GM19193 (cell line): ENCODE data around the gene CMIP.

Experiments used
- POLR2A ChIP-seq: IDR thresholded peaks from 4 replicates; pipeline ENCODE4 v1.6.1; 2011; ENCODE audit not compliant: insufficient read depth, insufficient read length; ENCODE audit errors: extremely low read depth

Gene CMIP

DNA sequence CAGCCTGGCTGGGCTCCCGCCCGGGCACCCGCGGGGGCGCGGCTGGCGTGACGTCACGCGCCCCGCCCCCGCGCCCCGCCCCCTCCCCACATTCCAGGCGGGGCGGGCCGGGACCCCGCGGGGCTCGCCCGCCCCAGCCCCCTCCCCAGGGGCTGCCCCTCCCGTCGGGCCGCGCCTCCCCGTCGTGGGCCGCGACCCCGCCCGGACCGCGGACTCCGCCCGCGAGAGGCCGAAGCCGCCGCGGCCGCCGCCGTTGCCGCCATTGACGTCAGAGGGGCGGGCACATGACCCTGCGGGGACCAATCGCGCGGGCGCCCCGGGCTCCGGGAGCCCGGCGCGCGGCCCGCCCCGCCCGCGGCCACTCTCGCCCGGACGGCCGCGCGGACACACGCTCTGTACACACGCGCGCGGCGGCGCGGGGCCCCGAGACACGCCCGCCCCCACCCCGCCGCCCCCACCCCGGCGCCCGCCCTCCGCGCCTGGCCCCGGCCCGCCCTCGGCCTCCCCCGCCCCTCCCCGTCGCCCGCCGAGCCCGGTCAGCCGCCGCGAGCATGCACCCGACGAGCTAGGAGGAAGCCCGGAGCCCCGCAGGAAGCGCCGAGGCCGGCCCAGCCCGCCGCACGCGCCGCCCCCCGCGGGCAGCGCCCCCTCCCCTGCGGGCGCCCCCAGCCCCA, at the start of gene CMIP:
Gene CMIP, plus strand, starts transcription at position 361 of the 674 bp plus-strand sequence.
- peak; percentile 27 for TF ChIP-seq POLR2A

DNA sequence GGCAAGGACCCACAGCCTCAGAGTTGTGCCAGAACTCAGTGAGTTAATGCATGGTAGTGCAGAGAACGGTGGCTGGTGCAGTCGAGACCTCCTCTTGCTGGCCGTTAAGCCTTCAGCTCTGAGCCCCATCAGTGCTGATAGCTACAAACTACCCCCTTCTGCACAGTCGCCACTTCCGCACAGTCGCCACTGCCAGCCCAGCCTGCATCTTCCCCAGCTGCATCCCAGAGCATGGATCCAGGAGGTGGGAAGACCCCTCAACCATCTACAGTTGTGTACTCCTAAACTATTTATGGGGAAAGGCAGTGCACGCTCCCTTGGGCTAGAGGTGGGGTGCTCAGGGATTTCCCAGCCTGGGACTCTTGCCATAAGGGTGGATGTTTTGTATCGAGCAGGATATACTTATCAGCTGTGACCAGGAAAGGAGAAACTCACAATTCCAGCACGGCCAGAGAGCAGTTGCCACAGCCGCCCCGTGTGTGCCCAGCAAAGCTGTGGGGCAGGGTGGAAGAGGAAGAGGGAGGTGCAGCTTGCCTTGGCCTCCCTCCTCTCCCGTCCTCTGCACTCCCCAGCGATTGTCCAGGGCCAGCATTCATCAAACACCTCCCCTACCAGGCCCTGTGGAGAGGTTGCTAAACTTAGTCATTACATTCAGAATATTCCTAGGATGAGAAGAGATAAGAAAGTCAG, 49.5 kb upstream of the CMIP start:
- no peak for TF ChIP-seq POLR2A

DNA sequence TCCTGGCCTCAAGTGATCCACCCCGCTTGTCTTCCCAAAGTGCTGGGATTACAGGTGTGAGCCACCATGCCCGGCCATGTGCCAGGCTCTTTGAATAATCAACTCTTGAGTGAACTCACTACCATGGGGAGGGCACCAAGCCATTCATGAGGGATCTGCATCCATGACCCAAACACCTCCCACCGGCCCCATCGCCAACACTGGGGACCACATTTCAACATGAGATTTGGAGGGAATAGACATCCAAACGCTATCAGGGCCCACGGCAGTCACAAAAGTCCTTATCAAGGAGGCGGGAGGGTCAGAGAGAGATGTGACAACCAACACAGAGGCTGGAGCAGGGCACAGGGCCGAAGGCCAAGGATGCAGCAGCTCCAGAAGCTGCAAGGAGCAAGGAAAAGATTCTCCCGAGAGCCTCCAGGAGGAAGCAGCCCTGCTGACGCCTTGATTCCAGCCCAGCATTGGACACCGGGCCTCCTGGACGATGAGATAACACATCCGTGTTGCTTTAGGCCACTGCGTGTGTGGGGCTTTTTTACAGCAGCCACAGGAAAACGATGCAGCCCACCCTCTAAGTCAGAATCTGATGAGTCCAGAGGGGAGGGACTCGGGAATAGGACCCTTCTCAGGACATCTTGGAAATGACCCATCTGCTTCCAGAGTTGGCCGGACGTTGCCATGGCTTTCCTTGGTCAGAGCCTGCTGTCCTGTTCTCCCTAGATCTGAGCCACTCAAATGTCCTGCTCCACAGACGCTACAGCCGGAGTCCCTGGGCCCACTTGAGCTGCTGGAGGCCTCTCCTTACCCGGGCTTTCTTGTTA, 47.3 kb upstream of the CMIP start:
- TF ChIP-seq POLR2A: no peak

GRCh38 chr16:81397879-81398520, 46.6 kb upstream of the CMIP start:
- TF ChIP-seq POLR2A: no peak

DNA sequence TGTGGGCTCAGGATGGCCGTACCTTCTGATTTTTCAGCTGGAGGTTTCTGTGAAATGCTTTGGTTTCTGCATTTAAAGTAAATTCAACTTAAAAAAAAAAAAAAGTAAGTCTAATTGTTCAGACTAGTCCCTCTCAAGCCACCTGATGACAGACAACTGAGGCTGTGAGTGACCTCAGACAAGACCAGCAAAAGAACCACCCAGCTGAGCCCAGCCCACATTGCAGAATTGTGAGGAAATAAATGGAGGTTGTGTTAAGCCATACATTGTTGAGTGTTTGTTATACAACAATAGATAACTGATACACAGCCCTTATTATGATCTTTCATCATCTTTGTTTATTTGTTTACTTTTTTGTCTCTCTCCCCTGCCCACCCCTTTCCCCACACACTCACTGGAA, 44.7 kb upstream of the CMIP start:
- no peak for TF ChIP-seq POLR2A

DNA sequence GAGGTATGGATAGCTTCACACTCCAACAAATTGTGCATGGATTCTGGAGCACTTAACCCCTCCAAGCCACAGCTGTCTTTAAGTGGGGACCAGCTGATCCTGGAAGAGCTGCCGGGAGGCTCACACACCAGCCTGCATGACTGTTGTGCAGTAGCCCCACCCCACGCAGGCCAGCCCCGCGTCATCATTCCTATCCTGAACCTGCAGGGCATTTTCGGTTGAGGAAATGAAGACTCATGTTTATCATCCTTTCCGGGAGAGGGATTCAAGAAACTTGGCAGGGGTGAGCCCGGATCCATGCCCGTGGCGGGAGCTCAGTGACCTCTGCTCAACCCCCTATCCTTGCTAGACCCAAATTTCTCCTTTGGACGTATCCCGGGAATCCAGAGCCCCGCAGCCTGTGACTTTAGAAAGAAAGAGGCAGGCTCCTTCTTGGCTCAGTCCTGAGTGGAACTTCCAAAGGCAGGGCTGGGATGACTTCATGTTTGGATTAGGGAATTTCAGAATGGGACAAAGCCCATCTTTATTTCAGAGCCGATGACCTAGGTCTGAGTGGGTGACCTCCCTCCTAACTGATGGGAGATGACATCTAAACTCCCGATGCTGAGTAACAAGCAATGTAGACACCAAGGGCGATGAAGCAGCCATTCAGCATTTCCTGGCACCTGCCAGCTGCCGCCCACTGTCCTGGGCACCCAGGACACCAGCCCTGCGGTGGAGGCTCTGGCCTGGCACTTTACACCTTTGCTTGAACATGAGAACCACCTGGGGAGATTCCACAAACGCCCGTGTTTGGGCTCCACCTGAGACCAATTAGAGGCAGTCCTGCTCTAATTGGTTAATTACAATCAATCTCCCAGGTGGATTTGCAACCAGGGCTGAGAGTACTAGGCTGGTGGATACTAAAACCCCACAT, 43.3 kb upstream of the CMIP start:
- TF ChIP-seq POLR2A: no peak

GRCh38 chr16:81403208-81403600, 41.4 kb upstream of the CMIP start:
- no peak for TF ChIP-seq POLR2A

DNA sequence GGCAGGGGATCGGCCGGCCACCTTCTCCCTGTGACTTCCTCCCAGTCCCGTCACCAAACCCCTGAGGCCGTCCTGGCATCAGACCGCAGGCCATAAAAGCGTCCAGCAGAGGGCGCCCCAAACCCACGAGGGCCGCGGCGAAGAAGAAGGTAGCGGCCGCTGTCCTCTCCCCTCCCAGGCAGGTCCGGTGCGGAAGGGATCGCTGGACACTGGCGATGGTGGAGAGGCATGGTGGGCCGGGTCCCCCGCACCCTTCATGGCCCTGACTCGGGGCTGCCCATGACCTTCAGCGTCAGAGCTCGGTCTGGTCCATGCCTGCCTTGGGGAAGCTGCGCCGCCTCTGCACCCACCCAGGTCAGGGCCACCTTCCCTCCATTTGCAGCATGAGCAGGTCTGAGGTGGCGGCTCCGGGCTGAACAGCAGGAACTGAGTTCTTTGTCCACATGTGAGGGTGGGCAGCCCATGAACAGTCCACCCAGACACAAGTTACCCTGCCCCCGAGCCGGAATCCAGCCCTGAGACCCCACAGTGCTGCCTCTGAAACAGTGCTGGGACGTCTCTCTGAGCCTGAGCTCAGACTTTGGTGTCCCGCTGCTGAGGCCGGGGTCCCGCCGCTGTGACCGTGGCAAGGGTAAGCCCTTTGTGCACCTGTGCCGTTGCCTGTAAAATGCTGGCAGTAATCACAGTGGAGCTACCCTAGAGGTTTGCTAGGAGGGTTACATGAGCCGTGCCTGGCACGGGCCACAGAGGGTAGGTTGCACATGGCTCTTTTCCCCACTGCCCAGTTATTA, 40.8 kb upstream of the CMIP start:
- TF ChIP-seq POLR2A: no peak

DNA sequence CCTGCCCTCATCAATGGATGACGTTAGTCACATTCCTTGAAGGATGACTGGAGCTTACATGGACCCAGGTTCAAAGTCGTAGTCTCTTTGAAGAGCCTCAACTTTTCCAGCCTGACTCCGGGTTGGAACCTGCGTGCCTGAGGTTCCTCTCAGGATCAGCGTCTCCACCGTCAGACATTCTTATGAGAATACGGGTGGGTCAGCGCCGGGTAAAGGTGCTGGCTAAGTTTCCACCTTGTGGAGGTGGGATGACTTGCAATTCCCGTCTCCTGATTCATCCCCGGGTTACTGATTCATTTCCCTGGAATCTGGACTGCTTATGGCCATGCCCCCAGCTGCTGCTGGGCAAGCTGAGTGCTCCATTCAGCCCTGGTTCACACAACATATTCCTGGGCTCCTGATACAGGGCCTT, 38.9 kb upstream of the CMIP start:
- no peak for TF ChIP-seq POLR2A

GRCh38 chr16:81408409-81408950, 36.1 kb upstream of the CMIP start:
- TF ChIP-seq POLR2A: no peak

DNA sequence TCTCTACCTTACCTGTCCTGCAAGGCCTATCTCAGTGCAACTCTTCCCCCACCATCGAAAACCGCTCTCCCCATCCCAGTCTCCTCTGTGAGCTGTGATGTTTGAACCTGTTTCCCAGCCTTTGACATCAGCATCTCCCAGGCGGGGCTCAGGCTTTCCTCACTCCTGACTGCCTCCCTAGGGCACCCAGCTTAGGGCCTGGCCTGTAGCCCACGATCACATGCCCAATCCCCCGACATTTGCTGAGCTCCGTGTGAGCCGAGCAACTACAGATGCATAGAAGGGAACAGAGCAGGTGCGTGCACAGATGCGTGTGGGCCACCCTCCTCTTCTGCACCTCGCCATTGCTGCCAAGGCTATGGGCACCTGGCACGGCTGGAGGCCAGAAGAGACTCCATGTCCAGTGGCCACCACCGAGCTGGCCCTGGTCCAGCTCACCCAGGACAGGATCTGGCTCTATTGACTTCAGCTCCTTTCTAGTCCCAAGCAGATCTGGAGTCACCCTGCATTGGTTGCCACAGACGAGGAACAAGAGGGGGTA, 35.5 kb upstream of the CMIP start:
- no peak for TF ChIP-seq POLR2A

DNA sequence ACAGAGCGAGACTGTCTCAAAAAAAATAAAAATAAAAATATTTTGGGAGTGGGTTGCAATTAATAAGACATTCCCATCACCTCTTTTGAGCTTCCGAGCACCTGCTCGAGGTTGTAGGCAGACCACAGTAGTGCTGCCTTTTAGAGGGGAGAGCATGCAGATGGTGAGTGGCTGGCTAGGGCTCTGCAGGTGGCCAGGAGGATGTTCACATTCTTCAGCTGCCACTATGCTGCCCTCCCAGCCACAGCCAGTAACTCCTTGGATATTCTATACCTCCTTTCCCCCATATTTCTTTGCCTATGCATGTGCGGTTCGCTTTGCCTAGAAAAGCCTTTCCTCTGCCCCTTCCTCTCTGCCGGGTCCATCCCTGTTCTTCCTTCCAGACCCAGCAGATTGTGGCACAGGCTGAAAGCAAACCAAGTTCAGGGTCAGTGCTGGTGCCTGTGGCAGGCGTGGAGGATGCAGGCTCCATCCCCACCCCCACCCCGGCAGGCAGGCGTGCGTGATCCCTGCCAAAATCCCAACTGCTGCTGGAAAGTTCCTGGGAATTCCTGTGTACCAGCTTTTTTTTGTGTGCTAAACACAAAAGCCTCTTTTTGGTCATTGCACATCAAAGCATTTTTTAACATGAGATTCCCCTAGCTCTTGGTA, 33.8 kb upstream of the CMIP start:
- no peak for TF ChIP-seq POLR2A

DNA sequence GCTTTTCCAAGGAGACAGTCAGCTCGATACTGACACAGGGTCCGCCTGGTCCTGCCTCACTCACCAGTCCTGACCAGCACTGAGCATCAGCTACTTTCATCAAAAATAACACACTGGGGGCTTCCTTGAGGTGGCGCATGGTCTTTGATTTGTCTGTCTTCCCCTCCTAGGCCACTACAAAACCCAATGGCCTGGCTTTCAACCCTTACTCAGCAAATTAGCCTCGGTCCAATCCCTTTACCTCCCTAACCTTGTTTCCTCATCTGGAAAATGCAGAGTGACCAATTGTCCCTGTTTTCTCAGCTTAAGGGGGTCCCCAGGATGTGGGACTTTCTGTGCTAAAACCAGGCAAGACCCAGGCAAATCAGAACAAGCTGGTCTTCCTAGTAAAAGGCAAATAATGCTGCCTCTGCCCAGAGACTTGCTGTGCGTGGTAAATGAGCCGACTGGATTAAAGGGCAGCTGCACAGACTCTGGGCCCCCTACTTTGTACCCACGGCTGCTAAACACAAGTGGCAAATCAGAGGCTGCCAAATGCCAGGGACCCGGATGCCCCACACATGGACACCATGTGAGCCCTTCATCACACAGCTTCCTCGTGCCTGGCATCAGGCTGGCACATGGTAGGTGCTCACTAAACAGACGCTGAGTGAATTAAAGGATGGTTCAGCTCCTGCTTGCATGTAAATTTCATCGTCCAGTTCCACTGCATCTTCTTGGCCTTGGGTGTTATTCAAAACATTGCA, 31.2 kb upstream of the CMIP start:
- no peak for TF ChIP-seq POLR2A
